Tibial artery (tissue), 4 donors: ENCODE results near the gene ALDH9A1.

ENCODE experiments used
- DNase-seq, 2 donors: peaks; one replicate each; pipeline ENCODE4 v3.0.0-alpha.2; 2019
- H3K27ac ChIP-seq, 2 donors: fragments of 200-600 bp; sonication (generic) in 1 of 2; 1 replicate in 1 of 2; 2 replicates in 1 of 2; pipeline ENCODE4 v1.5.1; 2018 to 2019; ENCODE audit warnings: mild to moderate bottlenecking in 1 of 2
- H3K27me3 ChIP-seq, 2 donors: fragments of 200-600 bp; sonication (generic) in 1 of 2; one replicate each; pipeline versions ENCODE4 v1.5.1 to v1.6.0; 2016 to 2019
- H3K36me3 ChIP-seq, 3 donors: fragments of 200-600 bp; sonication (generic) in 2 of 3; one replicate each; pipeline ENCODE4 v1.5.1; 2016 to 2019; ENCODE audit warnings: mild to moderate bottlenecking in 2 of 3
- H3K4me1 ChIP-seq, 4 donors: fragments of 200-600 bp; sonication (generic) in 2 of 4; 1 replicate in 3 of 4; 2 replicates in 1 of 4; pipeline ENCODE4 v1.5.1; 2016 to 2019
- H3K4me3 ChIP-seq, 2 donors: fragments of 200-600 bp; sonication (generic) in 1 of 2; 1 replicate in 1 of 2; 2 replicates in 1 of 2; pipeline ENCODE4 v1.5.1; 2018 to 2019; ENCODE audit warnings: mild to moderate bottlenecking in 2 of 2
- H3K9me3 ChIP-seq, 3 donors: fragments of 200-600 bp; sonication (generic) in 1 of 3; one replicate each; pipeline ENCODE4 v1.5.1; 2016 to 2019
- intact Hi-C: fragments of 100-400 bp; cut with DNase I; formaldehyde crosslinking; loops from one replicate; pipeline ENCODE4 v1.15.0; 2023; ENCODE audit warnings: low total_unique reads
- TF ChIP-seq, protein P1 (sequence below), 2 experiments: fragments of 200-600 bp in 1 of 2; fragments of 450-650 bp in 1 of 2; IDR thresholded peaks; one replicate each; pipeline ENCODE4 v1.5.1; 2017 to 2019; ENCODE audit warnings: antibody characterized with exemption in 2 of 2, mild to moderate bottlenecking in 1 of 2, moderate library complexity in 1 of 2

Gene ALDH9A1

GRCh38 chr1:165616054-165616612 is 82.2 kb downstream of the ALDH9A1 start:
- Histone ChIP-seq H3K9me3 (peaks cover 0 to 4% (median 0%) of the 10 kb centered on the region in 3 donors), H3K4me1 (no peaks in the 10 kb centered on the region), H3K27ac (no peak overlapping the region), H3K4me3 (no peak overlapping the region), H3K27me3 (peaks cover 0 to 3% of the 10 kb centered on the region in 2 donors), H3K36me3 (no peaks in the 10 kb centered on the region)
- DNase-seq: no peak
- intact Hi-C loops: no loop called here
- TF ChIP-seq, protein P1, sequence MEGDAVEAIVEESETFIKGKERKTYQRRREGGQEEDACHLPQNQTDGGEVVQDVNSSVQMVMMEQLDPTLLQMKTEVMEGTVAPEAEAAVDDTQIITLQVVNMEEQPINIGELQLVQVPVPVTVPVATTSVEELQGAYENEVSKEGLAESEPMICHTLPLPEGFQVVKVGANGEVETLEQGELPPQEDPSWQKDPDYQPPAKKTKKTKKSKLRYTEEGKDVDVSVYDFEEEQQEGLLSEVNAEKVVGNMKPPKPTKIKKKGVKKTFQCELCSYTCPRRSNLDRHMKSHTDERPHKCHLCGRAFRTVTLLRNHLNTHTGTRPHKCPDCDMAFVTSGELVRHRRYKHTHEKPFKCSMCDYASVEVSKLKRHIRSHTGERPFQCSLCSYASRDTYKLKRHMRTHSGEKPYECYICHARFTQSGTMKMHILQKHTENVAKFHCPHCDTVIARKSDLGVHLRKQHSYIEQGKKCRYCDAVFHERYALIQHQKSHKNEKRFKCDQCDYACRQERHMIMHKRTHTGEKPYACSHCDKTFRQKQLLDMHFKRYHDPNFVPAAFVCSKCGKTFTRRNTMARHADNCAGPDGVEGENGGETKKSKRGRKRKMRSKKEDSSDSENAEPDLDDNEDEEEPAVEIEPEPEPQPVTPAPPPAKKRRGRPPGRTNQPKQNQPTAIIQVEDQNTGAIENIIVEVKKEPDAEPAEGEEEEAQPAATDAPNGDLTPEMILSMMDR (IDR thresholded peaks at IDR 0.05): no peak
